RKO (cell line): ENCODE measurements around the gene SPON2.

Experiments used
- DNase-seq: peaks from one replicate; pipeline ENCODE4 v3.0.0-alpha.2; 2016; ENCODE audit warnings: low spot score

SPON2 gene

GRCh38 chr4:1172228-1172851 is at the start of gene SPON2:
TSS of gene SPON2 (minus strand) at chr4:1172583.
- no peak for DNase-seq

GRCh38 chr4:1221155-1221870 is 48.9 kb upstream of the SPON2 start:
- no peak for DNase-seq

- DNase-seq = no peak
These were observed 48.2 kb upstream of the SPON2 start for GRCh38 chr4:1220566-1220965.

- DNase-seq = no peak
These were observed 47.2 kb upstream of the SPON2 start for GRCh38 chr4:1219566-1219950.

GRCh38 chr4:1218634-1219565 is 46.5 kb upstream of the SPON2 start:
- no peak for DNase-seq

GRCh38 chr4:1217366-1217765 is 45.0 kb upstream of the SPON2 start:
- DNase-seq = no peak

GRCh38 chr4:1216869-1217294 is 44.5 kb upstream of the SPON2 start:
- DNase-seq = no peak

GRCh38 chr4:1216076-1216614 is 43.8 kb upstream of the SPON2 start:
- no peak for DNase-seq

GRCh38 chr4:1215141-1216075 is 43.0 kb upstream of the SPON2 start:
- no peak for DNase-seq

GRCh38 chr4:1214101-1215095 is 42.0 kb upstream of the SPON2 start:
- DNase-seq = no peak

- no peak for DNase-seq
These were observed 41.1 kb upstream of the SPON2 start for GRCh38 chr4:1213336-1213995.

GRCh38 chr4:1212546-1213335 is 40.4 kb upstream of the SPON2 start:
- no peak for DNase-seq

- DNase-seq = no peak
These were observed 39.6 kb upstream of the SPON2 start for GRCh38 chr4:1211891-1212545.

- no peak for DNase-seq
These were observed 39.0 kb upstream of the SPON2 start for GRCh38 chr4:1211371-1211770.

- DNase-seq = no peak
These were observed 38.6 kb upstream of the SPON2 start for GRCh38 chr4:1210971-1211370.

GRCh38 chr4:1210241-1210841 is 38.0 kb upstream of the SPON2 start:
- DNase-seq = no peak

GRCh38 chr4:1209821-1210220 is 37.4 kb upstream of the SPON2 start:
- DNase-seq = no peak
